ENCODE measurements around the gene MRPL58.
"Not testable (repeated sequence)": the region's sequence is repeated elsewhere in the genome, so short reads cannot be mapped to it uniquely, and the experiment has no call there.

MRPL58 gene

DNA sequence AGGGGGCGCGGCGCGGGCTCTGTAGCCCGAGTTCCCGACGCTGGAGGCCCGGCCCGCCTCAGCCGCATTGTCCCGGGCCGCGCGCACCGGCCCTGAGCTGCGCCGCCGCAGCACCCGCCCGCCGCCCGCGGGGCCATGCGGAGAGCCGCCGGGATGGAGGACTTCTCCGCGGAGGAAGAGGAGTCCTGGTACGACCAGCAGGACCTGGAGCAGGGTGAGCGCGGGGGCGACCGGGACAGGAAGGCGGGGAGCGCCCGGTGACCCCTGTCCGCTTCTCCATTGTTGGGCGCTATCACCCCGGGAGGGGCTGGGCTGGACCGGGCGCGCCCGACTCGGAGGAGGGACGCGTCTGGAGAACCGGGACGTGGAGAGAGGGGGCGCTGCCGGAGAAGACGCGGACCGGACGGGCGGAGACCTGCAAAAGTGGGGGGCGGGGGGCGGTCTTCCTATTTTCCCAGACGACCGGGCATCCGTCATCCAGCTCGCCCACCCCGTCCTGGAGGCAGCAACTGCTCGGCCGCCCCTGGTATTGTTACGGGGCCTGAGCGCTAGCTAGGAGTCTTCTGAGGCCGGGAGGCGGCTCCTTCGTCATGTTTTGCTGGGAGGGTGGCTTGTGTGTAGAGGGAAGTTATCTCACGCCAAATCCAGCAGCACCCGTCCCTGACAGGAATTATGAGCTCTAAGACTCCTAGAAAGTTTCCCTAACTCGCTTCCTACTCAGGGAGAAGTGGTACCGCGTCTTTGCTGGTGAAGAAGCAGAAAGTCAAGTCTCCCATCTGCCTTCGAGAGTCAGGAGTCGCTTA is 24.4 kb upstream of the MRPL58 start:
- peak; percentile 85 for DNase-seq

DNA sequence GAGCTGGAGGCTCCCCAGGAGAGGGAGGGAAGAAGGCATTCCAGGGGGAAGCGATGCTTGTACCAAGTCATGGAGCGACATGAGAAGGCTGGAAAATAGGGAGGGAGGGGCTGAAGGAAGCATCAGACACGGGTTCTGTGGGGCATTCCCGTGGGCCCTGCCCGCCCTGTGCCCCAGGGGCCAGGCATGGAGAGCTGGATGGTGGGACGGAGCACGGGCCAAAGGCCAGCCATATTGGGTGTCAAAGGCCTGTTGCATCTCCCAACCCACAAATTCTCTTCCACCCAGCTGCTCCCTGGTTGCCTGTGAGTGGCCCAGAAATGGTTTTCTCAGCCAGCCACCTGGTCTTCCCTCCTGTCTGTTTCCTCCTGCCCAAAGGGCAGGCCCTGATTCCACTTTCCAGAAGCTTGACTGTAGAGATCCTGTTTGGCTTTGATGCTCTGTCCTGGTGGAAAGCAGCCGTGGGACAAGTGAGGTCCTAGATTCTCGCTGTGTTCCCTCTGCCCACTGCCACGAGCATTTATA is 21.8 kb upstream of the MRPL58 start:
- no peak for DNase-seq

DNA sequence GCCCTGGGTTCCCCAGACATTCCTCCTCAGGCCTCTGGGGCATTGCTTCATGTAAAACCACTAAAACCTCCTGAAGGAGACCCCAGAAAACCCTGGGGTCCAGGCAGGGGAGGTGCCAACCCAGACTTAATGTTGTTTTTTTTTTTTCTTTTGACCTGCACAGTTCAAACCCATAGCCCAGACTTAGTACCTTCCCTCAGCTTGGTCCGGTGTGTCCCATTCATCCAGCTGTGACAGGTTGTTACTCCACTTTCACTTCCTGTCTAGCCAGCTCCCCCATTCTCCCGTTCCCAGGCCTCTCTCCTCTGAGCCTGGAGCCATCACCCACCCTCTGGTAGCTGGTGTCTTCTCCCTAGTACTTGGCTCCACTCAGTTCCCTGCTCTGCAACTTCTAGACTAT is 20.2 kb upstream of the MRPL58 start:
- DNase-seq = no peak

DNA sequence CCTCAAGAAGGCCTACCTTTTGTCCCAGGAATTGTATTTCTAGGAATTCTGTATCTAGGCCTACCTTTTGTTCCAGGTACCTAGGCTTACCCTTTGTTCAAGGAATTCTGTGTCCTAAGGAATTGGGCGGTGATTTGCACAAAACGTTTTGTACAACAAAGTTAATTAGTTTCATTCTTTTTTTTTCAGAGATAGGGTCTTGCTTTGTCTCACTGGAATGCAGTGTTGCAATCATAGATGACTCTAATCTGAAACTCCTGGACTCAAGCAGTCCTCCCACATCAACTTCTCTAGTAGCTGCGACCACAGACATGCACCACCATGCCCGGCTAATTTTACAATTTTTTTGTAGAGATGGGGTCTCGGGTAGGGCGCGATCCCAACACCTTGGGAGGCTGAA is 18.0 kb upstream of the MRPL58 start:
- peak; percentile 72 for DNase-seq

DNA sequence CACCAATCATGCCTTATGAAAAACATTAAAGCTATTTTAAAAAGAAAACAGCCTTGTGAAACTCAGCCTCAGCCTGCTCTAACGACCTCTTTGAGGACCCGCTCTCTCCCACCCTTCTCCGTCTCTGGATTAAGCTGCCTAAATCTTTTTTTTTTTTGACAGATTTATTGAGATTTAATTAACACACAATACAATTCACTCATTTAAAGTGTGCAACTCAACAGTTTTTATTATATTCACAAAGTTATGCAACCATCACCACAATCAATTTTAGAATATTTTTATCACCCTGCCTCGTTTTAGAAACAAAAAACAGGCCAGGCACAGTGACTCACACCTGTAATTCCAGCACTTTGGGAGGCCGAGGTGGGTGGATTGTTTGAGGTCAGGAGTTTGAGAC is 16.6 kb upstream of the MRPL58 start:
- DNase-seq = no peak

DNA sequence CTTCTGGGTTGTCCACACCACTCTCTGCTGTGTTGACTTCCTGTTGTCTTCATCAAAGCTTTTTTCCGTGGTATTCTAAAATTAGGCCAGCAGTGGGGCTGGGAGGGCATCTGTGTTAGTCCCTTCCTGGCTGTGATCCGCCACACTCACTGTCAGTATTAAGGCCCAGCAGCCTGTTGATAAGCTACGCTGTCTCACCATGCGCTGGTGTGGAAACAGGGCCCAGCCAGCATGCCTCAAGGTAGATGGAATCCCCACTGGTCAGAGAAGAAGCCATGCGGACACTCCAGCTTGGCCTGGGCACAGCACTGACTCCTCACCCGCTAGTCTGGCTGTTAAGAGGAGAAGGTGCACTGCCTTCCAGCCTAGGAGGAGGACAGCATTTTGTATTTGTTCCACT is 13.7 kb upstream of the MRPL58 start:
- no peak for DNase-seq

DNA sequence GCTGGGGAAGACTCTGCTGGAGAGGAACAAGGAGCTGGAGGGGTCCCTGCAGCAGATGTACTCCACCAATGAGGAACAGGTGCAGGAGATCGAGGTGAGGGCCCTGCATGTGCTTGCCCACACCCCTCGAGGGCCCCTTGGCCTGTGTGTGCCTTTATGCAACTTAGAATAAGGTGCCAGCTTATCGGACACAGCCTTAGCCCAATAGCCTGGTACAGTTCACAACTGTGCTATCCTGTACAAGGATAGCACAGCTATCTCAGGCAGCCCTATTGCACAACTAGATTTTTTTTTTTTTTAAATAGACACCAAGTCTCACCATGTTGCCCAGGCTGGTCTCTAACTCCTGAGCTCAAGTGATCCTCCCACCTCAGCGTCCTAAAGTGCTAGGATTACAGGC is 12.9 kb upstream of the MRPL58 start:
- DNase-seq = no peak

DNA sequence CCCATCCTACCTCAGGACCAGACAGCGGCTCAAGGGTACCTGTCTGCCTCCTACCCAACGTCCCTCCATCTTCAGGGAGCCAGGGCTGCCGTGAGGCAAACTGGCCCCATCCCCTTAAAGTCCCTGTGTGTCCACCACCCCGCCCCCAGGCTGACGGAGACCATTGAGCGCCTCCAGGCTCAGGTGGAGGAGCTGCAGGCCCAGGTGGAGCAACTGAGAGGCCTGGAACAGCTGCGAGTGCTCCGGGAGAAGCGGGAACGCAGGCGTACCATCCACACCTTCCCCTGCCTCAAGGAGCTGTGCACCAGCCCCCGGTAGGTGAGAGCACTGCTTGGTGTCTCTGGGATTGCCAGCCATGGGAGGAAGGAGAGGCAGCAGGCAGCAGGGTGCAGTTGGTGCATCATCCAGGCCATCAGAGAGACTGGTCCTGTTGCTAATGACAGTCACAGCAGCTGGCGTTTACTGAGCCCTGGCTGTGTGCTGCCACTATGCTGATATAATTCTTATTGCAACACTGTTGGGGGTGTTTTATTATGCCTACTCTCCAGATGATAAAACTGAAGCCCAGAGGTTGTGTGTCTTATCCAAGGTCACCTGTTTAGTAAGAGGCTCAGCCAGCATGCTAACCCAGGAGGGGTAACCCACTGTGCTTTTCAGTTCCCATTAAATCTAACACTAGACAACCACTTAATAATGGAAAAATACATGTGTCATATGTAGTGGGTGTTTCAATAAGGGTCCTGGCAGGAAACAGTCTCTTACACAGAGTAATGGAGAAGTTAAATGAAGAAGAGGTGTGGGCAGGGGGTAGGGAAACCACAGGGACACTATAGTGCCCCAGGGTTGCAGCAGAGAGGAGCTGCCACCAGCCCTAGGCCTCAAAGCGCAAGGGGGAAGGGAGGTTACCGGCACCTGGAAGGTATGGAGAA is 10.3 kb upstream of the MRPL58 start:
- DNase-seq = no peak

DNA sequence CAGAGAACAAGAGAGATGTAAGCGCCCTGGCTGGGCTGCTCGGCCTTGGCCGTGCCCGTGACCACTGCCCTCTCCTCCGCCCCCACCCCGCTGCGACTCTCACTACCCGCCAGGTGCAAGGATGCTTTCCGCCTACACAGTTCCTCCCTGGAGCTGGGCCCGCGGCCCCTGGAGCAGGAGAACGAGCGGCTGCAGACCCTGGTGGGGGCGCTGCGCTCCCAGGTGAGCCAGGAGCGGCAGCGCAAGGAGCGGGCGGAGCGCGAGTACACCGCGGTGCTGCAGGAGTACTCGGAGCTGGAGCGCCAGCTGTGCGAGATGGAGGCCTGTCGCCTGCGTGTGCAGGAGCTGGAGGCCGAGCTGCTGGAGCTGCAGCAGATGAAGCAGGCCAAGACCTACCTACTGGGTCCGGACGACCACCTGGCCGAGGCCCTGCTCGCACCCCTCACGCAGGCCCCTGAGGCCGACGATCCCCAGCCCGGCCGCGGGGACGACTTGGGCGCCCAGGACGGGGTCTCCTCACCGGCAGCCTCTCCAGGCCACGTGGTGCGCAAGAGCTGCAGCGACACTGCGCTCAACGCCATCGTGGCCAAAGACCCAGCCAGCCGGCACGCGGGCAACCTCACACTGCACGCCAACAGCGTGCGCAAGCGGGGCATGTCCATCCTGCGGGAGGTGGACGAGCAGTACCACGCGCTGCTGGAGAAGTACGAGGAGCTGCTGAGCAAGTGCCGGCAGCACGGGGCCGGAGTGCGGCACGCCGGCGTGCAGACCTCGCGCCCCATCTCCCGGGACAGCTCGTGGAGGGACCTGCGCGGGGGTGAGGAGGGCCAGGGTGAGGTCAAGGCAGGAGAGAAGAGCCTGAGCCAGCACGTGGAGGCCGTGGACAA is 9.2 kb upstream of the MRPL58 start:
- DNase-seq = no peak

DNA sequence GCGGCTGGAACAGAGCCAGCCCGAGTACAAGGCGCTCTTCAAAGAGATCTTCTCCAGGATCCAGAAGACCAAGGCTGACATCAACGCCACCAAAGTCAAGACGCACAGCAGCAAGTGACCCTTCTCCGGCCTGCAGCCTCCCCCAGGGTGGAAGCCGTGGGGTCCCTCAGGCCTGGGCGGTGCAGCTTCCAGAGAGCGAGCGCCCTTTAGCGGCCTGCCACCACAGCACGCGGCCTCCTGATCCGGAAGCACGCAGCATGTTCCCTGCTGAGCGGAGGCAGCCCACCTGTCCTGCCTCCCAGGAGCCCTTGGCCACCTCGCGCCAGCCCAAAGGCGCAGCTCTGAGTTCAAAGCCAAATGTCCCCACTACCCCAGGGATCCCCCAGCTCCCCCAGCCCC is 8.5 kb upstream of the MRPL58 start:
- DNase-seq = no peak

DNA sequence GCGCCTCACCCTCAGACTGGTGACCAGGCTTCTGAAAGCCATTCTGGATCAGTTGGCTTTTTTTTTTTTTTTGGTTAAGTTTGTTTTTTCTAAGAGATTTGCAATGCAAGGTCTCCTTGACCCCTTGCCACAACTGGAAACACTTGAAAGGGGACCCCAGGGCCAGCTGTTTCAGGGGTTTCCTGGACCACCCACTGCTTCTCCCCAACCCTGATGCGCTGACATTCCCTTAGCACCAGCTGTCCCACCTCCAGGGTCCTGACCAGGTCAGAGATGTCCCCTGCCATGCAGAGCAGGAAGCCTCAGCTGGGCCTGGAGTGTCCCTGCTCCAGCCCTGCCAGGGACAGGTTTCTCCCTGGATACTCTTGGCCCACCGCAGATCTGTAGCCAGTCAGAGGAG is 8.1 kb upstream of the MRPL58 start:
- DNase-seq = no peak

DNA sequence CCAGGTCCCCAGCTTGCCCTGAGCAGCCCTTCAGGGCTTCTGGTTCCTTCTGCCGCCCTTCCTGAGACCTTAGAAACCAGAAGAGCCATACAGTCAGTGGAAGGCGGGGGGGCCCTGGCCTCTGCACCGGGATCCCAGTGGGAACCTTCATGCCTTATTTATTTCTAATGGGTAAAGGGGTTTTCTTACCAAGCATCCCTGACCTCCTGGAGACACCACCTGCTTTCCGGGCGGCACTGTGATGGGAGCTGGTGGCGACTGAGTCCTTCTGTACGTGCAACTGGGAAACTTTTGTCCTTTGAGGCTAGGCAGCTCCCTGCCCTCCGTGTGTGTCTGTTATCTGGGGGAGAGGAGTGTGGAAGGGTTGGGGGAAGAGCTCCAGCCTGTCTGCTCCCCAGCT is 7.2 kb upstream of the MRPL58 start:
- DNase-seq = no peak

DNA sequence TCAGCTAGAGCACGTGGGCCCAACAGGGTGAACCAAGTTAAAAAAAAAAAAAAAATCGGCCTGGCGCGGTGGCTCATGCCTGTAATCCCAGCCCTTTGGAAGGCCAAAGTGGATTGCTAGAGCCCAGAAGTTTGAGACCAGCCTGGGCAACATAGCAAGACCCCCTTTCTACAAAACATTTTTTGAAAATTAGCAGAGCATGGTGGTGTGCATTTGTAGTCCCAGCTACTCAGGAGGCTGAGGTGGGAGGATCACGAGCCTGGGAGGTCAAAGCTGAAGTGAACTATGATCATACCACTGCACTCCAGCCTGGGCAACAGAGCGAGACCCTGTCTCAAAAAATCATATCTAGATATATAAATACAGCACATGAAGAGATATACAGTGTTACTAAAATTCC is 6.4 kb upstream of the MRPL58 start:
- not testable (repeated sequence) for DNase-seq

DNA sequence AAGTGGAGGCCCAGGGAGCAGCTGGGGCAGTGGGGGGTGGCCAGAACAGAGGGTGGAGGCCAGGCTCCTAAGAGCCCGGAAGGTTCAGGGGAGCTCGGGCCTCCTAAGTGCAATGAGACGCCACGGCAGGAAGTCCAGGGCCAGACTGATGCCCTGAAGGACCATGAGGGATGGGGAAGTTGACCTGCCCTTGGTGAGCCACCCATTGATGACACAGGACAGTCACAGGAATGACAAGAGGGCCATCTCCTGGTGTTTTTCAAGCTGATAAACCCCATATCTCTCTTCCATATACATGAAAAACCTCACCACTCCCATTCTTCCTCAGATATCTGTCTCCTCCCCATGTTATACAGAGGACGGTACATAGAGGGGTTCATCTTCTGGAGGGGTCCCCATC is 5.8 kb upstream of the MRPL58 start:
- no peak for DNase-seq

DNA sequence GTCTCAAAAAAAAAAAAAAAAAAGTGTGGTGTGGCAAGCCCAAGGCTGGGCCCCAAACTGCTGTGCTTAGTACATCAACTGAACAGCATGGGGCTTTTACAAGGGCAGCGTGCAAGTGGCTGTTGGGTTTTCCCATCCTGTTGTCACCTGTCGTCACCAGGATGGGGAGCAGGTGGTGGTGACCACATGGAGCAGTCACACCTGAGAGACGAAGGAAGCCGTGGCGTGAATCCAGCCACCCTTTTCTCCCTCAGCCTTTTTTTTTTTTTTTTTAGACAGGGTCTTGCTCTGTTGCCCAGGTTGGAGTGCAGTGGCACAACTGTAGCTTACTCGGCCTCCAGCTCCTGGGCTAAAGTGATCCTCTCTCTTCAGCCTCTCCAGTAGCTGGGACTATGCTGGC is 4.1 kb upstream of the MRPL58 start:
- DNase-seq = no peak

DNA sequence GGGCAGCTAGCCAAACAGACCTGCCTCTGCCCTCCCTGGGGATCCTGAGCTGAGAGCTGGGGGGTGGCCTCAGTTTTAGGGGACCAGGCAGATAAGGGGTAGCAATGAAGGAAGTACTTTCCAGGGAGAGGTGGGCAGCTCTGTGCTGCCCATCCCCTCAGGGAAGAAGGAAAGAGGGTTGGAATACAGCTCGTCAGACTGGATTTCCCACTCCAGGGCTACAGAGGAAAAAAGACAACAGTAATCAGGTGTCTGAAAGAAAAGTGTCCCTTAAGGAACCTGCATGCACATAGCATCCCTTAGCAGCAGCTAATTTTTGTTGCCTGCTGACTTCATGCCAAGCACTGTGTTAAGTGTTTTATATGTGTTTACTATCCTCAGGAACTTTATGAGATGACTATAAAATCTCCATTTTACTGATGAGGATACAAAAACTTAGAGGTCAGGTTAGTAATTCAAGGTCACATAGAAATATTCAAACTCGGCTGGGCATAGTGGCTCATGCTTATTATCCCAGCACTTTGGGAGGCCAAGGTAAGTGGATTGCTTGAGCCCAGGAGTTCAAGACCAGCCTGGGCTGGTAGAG is 3.2 kb upstream of the MRPL58 start:
- DNase-seq = no peak

DNA sequence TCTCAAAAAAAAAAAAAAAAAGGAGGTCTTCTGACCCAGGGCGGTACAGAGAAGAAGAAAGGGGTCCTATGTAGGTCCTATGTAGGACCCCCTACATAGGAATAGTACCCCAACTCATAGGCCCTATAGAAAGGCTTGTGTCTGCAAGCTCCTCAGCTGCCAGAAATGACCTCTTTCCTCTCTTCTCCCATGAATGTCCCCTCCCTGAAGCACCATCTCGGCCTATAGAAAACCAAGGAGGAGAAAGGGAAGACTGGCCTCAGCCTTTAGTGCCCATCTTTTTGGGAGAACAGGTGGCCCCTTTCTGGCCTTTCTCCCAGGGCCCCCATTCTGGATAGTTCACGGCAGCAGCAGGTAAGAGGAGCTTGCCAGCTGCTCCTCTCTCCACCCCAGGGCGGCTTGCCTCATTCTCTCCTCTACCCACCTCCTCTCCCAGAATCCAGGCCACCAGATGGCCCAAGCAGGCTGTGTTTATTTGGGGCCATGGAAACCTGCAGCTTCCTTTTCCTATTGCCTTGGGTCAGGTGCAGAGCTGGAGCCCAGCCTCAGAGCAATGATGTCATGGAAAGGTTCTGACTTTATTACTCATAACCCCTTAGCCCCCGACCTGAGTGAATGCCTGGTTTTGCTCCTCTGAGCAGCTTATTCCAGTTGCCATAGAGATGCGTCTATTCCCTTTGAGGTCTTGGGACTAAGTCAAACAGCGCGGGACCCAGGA is 1.6 kb upstream of the MRPL58 start:
- peak; percentile 4 for DNase-seq

DNA sequence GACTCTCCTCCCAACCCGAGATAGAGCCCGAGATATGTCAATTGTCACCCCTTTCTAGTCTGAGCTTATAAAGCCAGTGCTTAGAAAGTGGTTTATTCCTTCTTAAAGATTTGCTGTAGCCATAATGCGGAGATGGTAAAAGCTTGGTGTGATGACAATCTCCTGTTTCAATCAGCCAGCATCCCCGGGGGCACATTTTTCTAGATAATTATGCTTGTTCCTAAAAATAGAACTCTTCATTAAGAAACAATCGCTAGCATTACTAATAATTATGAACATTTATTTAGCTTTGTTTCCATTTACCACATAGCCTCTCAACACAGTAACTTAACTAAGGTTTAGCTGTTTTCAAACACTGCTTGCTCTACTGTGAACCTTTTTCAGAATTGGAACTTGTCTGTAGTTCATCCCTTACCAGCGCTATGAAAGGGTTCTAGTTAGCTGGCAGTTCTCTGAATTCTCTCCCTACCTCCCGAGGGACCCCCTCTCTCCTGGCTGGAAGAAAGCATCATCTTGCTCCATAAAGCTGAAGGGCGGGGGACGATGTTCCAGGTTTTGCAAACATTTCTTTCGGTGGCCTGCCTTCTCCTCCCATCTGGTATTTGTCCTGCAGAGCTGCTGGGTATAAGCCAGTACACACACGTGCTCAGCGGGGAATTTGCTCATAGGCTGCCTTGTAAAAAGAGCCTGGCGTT is 922 bp upstream of the MRPL58 start:
- DNase-seq = peak; percentile 62

DNA sequence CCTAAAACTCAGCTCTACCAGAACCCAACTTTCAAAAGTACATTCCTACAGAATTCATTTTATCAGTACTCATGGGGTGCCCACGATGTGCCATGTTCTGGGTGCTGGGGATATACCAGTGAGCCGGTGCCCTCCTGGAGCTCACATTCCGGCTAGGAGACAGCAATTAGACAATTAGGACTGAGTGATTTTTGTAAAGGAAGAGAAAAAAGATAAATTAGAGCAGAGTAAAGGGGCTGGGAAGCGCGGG is 449 bp upstream of the MRPL58 start:
- no peak for DNase-seq

DNA sequence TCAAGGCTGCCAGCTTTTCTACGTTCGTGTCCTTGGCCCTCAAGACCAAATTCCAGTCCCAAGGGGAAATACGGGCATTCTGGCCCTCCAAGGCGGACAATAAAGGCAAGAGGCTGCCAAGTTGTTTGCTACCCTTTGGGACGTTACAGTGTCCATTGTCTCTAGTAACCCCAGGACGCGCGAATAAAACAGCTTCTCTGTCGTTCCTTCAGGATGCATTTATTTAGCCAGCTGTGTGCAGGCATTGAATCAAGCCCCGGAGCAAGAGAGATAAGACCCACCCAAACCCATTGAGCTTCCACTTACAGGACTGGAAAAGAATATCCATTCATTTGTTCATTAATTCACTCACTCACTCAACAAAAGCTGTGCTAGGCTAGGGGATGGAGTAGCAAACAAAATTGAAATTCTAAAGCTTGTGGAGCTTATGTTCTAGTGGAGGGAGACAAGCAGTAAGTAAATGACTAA is 656 bp downstream of the MRPL58 start:
- no peak for DNase-seq

DNA sequence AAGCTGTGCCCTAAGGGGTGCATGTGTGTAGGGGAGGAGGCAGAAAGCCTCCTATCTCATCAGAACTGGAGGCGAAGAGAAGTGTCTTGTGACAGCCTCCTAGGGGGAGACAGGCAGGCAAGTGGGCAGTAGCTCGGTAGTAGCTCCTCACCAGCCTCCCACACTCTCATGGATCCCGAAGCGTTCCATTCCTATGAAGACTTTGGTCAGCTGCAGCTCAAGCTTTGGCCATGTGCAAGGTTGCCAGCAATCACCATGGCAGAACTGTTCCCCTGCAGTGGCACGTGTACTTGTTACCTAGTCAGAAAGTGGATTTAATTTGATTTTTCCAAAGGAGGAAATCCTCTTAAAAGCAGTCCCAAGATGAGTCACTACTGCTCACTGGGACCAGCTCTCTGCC is 6.7 kb downstream of the MRPL58 start:
- DNase-seq = no peak
